CD1c-positive myeloid dendritic cell (primary cell): ENCODE measurements around the gene DYRK2.

ENCODE experiments used
- DNase-seq: peaks from one replicate; pipeline ENCODE4 v3.0.0-alpha.2; 2016; ENCODE audit errors: extremely low spot score

Gene DYRK2

GRCh38 chr12:67648521-67649260 lies at the start of gene DYRK2:
DYRK2 (plus strand) TSS chr12:67648745; CDS start chr12:67649134, 389 bp downstream.
- peak; percentile 72 for DNase-seq

GRCh38 chr12:67599691-67600090 lies 48.9 kb upstream of the DYRK2 start:
- DNase-seq: no peak

DNA sequence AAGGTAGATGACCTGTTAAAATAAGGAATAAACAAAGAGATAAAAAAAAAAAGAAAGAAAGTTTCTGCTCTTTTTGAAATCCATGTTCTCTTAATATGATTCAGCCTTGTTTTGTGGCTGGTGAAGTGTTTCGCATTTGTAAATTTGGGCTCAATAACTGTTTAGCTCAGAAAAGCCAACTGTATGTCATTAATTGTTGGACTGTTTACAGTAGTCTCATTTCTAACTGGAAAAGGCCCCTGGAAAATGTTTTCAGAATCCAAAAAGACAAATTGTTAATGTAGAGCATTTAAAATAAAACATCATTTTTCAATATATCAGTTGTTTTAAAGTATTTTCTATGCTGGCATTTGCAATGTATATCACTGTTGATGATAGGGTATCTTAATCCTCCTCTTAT lies 47.4 kb upstream of the DYRK2 start:
- DNase-seq: no peak

DNA sequence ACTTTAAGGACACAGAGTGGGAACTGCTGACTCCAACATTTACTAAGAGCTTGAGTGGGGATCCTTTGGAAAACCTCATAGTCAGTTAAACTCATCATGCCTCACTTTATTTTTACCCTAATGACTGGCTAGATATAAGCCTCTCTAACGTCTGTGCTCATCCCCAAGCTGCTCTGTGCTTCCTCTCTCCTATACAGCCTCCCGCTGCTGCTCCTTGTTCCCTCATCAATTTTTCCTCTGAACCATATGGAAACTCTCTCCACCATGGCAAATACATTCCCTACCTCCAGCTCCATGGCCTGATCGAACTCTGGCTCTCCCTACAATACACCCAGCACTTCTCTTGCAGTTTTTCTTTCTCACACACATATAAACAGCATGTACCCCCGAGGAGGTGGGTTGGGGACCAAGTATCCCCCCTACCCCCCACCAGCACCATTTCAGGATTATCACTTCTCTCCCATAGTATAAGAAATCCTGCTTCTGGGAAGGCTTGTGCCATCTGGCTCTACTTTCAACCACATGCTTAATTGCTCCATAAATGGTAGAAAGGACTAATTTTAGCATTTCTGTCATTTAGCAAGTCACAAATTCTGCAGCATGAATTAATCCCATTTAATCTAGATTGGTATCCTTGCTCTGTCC lies 39.2 kb upstream of the DYRK2 start:
- no peak for DNase-seq

DNA sequence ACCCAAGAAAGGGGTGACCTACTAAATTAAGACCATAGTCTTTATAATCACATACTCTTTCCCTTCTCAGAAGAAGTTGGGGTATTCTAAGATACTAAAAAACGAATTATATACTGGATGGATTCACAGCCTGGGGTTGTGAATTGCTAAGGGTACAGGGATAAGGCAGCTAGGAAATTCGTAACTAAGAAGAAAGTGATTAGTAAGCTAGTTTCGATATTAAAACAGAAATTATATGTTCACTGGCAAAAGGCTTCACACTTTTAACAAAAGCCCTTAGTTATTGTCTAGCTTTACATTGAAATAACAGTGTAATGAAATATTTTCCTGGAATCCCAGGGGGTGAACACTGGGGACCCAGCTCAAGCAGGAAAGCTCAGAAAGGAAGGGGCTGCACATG lies 35.5 kb upstream of the DYRK2 start:
- DNase-seq: no peak

GRCh38 chr12:67617629-67618028 lies 30.9 kb upstream of the DYRK2 start:
- DNase-seq: no peak

- DNase-seq: peak; percentile 34
Observed at GRCh38 chr12:67618303-67618702, 30.2 kb upstream of the DYRK2 start.

GRCh38 chr12:67621112-67621511 lies 27.4 kb upstream of the DYRK2 start:
- DNase-seq: no peak

GRCh38 chr12:67621926-67622325 lies 26.6 kb upstream of the DYRK2 start:
- no peak for DNase-seq

DNA sequence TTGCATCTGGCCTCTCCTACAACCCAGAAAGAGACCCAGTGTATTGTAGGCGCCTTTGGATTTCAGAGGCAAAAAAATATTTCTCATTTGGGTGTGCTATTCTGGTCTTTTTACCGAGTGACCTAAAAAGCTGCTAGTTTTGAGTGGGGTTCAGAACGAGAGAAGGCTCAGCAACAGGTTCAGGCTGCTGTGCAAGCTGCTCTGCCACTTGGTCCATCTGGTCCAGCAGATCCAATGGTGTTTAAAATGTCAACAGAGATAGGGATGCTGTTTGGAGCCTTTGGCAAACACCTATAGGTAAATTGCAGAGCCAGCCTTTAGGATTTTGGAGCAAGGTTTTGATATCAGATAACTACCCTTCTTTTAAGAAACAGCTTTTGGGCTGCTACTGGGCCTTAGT lies 25.3 kb upstream of the DYRK2 start:
- no peak for DNase-seq

DNA sequence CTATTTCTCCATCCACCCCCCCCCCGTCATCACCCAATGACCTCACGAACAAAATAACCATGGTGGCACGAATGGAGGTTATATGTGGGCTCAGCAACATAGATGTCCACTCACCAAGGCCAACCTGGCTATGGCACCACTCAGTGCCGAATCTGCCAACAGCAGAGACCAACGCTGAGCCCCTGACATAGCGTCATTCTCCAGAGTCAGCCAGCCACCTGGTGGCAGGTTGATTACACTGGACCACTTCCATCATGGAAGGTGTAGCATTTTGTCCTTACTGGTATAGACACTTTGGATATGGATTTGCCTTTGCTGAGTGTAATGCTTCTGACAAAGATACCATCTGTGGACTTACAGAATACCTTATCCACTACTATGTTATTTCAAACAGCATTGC lies 24.2 kb upstream of the DYRK2 start:
- no peak for DNase-seq

DNA sequence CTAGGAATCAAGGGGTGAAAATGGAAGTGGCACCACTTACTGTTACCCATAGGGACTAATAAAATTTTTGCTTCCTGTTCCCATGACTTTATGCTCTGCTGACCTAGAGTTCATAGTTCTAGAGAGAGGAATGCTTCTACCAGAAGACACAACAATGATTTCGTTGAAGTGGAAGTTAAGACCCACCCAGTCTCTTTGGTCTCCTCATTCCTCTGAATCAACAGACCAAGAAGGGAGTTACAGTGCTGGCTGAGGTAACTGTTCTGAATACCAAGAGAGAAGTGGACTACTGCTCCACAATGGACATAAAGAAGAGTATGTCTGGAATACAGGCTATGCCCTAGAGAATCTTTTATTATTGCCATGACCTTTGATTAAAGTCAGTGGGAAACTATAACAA lies 23.5 kb upstream of the DYRK2 start:
- DNase-seq: no peak

DNA sequence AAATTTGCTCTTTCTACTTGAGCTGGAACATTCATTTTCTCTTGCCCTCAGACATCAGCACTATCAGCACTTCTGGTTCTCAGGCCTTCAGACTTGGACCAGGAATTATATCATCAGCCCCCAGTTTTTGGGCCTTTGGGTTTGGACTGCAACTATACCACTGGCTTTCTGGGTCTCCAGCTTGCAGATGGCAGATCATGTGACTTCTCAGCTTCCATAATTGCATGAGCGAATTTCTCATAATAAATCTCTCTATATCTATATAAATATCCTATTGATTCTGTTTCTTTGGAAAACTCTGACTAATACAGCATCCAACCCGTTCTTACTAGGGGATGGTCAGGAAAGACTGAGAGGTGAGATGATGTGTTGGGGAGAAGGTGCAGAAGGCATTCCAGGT lies 22.4 kb upstream of the DYRK2 start:
- no peak for DNase-seq

- peak; percentile 84 for DNase-seq
Observed at GRCh38 chr12:67630373-67631088, 18.0 kb upstream of the DYRK2 start.

GRCh38 chr12:67632005-67632404 lies 16.5 kb upstream of the DYRK2 start:
- no peak for DNase-seq

GRCh38 chr12:67633024-67633610 lies 15.4 kb upstream of the DYRK2 start:
- DNase-seq: no peak

DNA sequence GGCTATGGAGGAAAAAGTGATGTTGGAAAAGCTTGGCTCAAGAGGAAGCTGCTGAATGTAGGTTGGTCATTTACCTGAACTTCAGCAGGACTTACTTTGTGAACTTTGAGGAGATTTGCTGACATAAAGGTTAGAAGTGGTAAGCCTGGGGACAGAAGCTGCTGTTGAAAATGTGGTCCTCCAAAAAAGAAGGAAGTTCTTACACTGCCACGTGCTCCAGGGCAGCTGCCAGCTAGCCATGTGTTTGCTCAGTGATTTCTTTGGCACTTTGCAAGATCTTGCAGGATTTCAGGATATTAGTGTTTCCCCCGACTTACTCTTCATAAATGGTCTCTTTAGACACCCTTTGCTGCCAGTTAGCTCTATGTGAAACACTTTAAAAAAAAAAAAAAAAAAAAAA lies 14.8 kb upstream of the DYRK2 start:
- DNase-seq: peak; percentile 72

DNA sequence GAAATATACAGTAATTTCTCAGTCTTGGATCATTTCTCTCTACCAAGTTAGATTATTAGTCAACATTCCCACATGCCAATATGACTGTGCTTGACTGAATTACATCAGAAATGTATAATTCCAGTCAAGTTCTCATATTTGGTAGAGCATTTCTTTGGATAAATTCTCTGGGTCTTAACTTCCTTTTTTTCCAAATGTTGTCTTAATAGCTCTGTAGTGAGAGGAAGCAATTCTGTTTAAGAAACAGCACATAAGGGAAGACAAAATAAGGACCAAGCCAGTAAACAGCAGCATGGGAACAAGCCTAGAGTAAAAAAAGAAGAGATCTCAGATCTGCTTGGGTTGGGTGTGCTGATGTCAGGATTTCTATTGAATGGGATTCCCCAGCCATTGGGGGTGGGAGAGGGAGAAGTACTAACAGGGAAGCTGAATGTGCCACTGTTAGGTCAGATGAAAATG lies 14.2 kb upstream of the DYRK2 start:
- DNase-seq: peak; percentile 91

- no peak for DNase-seq
Observed at GRCh38 chr12:67637718-67638117, 10.8 kb upstream of the DYRK2 start.

DNA sequence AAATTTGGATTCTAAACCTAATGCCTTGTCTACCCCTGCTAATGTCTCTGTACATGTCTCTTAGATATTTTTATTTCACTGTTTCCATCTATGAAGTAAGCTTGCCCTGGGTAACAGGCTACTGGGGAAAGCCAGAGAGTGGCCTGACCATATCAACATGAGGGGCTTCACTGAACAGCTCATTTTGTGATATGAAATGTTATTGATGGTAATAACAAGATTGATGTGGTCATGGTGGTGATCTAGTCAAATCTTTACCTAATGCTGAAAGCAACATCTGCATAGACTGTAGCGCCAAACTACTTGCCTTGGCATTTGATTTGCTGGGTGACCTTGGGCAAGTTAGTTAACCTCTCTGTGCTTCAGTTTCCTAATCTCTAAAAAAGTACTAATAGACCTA lies 9.9 kb upstream of the DYRK2 start:
- DNase-seq: no peak

DNA sequence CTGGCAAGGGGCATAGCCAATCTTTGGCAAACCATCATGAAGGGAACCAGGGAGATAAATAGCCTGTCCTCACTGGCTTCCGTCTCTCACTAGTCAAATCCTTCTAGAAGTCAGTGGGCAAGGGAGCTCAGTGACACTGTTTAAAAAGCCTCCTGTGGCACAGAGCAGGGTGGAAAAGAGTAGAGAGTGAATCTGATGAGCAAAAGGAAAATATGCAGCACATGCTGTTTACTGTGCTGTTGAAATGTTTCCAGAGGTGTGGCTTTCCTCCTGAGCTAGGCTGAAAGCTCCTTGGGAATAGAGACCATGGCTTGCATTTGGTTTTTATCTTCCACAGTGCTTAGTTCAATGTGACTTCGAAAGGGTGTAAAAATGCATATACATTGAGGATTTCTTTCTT lies 7.7 kb upstream of the DYRK2 start:
- DNase-seq: no peak

GRCh38 chr12:67645126-67645525 lies 3.4 kb upstream of the DYRK2 start:
- no peak for DNase-seq

DNA sequence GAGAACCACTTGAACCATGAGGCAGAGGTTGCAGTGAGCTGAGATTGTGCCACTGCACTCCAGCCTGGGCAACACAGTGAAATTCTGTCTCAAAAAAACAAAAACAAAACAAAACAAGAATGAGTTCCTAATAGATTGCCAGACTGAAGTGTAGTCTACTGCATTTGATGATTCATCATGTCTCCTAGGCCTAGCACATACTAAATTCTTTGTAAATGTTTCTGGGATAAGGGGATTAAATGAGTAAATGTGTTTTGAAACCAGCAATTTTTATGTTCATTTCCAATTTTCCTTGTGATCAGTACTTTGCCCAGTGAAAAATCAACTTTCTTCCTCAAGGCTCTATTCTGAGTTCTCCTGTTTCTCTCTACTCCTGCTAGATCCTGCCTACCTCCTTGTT lies 2.9 kb upstream of the DYRK2 start:
- DNase-seq: no peak
